Measurements from ENCODE around the gene SDR9C7. TPM values are rescaled to one million over a fixed set of nuclear protein-coding genes. Genes with fewer than 3 reads are reported as not detected.

SDR9C7 gene
- total RNA-seq, 1 donor from 2014 or later: not detected

GRCh38 chr12:56958422-56958821, 24.2 kb upstream of the SDR9C7 start:
- Mint-ChIP-seq H3K36me3 (ENCODE audit: low read depth) (peaks cover 4% of the 10 kb centered on the region), H3K4me3 (ENCODE audit: unreplicated experiment) (no peak overlapping the region), H3K9me3 (ENCODE audit: low read depth) (peaks cover 8% of the 10 kb centered on the region), H3K27ac (ENCODE audit: unreplicated experiment) (no peak overlapping the region), H3K27me3 (ENCODE audit: low read depth) (peaks cover 51% of the 10 kb centered on the region), H3K4me1 (ENCODE audit: low read depth) (no peaks in the 10 kb centered on the region)
- TF ChIP-seq CTCF (IDR thresholded peaks at IDR 0.05): no peak
- no peak for DNase-seq (ENCODE audit: low spot score)

- peaks cover 48% of the 10 kb centered on the region for H3K27me3 Mint-ChIP-seq (ENCODE audit: low read depth)
- H3K4me1 Mint-ChIP-seq (ENCODE audit: low read depth): no peaks in the 10 kb centered on the region
- H3K4me3 Mint-ChIP-seq (ENCODE audit: unreplicated experiment): no peak within 1 kb of the TSS
- H3K27ac Mint-ChIP-seq (ENCODE audit: unreplicated experiment): no peak within 1 kb of the TSS
- H3K36me3 Mint-ChIP-seq (ENCODE audit: low read depth): peaks cover 4% of the 10 kb centered on the region
- peaks cover 8% of the 10 kb centered on the region for H3K9me3 Mint-ChIP-seq (ENCODE audit: low read depth)
- DNase-seq (ENCODE audit: low spot score): no peak
- no peak for TF ChIP-seq CTCF (IDR thresholded peaks at IDR 0.05)
Measured at GRCh38 chr12:56957229-56958052, 23.2 kb upstream of the SDR9C7 start, which contains the start of gene RDH16. TSS of gene RDH16 (minus strand) at chr12:56957608. CDS start at chr12:56957462, 146 bp downstream.

GRCh38 chr12:56955631-56956256, 21.5 kb upstream of the SDR9C7 start:
- no peak for TF ChIP-seq CTCF (IDR thresholded peaks at IDR 0.05)
- H3K27ac Mint-ChIP-seq (ENCODE audit: unreplicated experiment): no peak overlapping the region
- DNase-seq (ENCODE audit: low spot score): no peak
- peaks cover 8% of the 10 kb centered on the region for H3K9me3 Mint-ChIP-seq (ENCODE audit: low read depth)
- no peak overlapping the region for H3K4me3 Mint-ChIP-seq (ENCODE audit: unreplicated experiment)
- H3K27me3 Mint-ChIP-seq (ENCODE audit: low read depth): peaks cover 35% of the 10 kb centered on the region
- H3K36me3 Mint-ChIP-seq (ENCODE audit: low read depth): peaks cover 4% of the 10 kb centered on the region
- H3K4me1 Mint-ChIP-seq (ENCODE audit: low read depth): no peaks in the 10 kb centered on the region

GRCh38 chr12:56954958-56955355, 20.7 kb upstream of the SDR9C7 start:
- peaks cover 7% of the 10 kb centered on the region for H3K9me3 Mint-ChIP-seq (ENCODE audit: low read depth)
- peaks cover 4% of the 10 kb centered on the region for H3K36me3 Mint-ChIP-seq (ENCODE audit: low read depth)
- no peak overlapping the region for H3K27ac Mint-ChIP-seq (ENCODE audit: unreplicated experiment)
- no peaks in the 10 kb centered on the region for H3K4me1 Mint-ChIP-seq (ENCODE audit: low read depth)
- TF ChIP-seq CTCF (IDR thresholded peaks at IDR 0.05): no peak
- no peak overlapping the region for H3K4me3 Mint-ChIP-seq (ENCODE audit: unreplicated experiment)
- no peak for DNase-seq (ENCODE audit: low spot score)
- H3K27me3 Mint-ChIP-seq (ENCODE audit: low read depth): peaks cover 28% of the 10 kb centered on the region

GRCh38 chr12:56954057-56954957, 20.1 kb upstream of the SDR9C7 start:
- DNase-seq (ENCODE audit: low spot score): no peak
- H3K4me1 Mint-ChIP-seq (ENCODE audit: low read depth): no peaks in the 10 kb centered on the region
- H3K9me3 Mint-ChIP-seq (ENCODE audit: low read depth): peaks cover under 1% of the 10 kb centered on the region
- no peak for TF ChIP-seq CTCF (IDR thresholded peaks at IDR 0.05)
- H3K4me3 Mint-ChIP-seq (ENCODE audit: unreplicated experiment): no peak overlapping the region
- H3K27ac Mint-ChIP-seq (ENCODE audit: unreplicated experiment): no peak overlapping the region
- H3K36me3 Mint-ChIP-seq (ENCODE audit: low read depth): peaks cover 1% of the 10 kb centered on the region
- peaks cover 22% of the 10 kb centered on the region for H3K27me3 Mint-ChIP-seq (ENCODE audit: low read depth)
